Choroid plexus epithelial cell (primary cell): ENCODE results near the gene C4B.

Source experiments
- DNase-seq: peaks from one replicate; pipeline ENCODE4 v3.0.0-alpha.2; 2010; ENCODE audit warnings: low read depth
- H3K4me3 ChIP-seq: 2 replicates; pipeline ENCODE4 v1.5.1; 2011; ENCODE audit warnings: low read depth, mild to moderate bottlenecking, control low read depth, low read length, moderate library complexity
- TF ChIP-seq, protein P1 (sequence below): conservative IDR thresholded peaks from 2 replicates; pipeline ENCODE4 v1.5.1; 2011; ENCODE audit warnings: low read depth, mild to moderate bottlenecking, control low read depth, inconsistent platforms, low read length, moderate library complexity

C4B gene

DNA sequence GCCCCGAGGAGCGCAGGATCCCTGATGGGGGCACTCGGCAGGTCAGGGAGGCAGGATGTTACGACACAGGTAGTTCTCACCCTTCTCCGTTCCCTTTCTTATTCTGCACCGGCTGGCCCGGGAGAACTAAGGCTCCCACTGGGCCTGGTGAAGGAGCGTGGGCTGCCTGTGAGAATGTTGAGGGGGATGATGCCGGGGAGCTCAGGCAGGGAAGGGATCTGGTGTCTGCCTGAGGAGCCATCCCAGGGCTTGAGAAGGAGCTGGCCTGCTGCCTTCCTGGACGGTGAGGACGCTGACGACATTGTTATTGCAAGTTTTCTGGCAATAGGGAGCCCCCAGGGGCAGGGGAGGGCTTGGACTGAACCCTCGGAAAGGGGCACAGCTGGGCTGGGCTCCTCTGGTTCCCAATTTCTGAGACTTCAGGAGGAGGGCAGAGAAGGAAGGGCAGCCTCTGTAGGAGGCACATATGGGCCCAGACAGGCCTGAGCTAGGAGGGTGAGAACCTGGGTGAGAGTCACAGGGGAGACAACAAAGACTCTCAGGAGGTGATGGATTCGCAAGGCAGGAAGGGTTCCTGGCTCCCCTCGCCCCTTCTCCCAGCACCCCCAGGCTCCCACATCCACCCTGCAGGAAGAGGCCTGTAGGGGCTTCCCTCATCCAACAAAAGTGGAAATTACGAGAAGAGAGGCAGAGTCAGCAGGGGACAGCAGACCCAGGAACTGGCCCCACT, 56.4 kb downstream of the C4B start:
- no peak overlapping the region for H3K4me3 ChIP-seq
- peak; percentile 18 for DNase-seq
- TF ChIP-seq, protein P1, sequence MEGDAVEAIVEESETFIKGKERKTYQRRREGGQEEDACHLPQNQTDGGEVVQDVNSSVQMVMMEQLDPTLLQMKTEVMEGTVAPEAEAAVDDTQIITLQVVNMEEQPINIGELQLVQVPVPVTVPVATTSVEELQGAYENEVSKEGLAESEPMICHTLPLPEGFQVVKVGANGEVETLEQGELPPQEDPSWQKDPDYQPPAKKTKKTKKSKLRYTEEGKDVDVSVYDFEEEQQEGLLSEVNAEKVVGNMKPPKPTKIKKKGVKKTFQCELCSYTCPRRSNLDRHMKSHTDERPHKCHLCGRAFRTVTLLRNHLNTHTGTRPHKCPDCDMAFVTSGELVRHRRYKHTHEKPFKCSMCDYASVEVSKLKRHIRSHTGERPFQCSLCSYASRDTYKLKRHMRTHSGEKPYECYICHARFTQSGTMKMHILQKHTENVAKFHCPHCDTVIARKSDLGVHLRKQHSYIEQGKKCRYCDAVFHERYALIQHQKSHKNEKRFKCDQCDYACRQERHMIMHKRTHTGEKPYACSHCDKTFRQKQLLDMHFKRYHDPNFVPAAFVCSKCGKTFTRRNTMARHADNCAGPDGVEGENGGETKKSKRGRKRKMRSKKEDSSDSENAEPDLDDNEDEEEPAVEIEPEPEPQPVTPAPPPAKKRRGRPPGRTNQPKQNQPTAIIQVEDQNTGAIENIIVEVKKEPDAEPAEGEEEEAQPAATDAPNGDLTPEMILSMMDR, result no peak

DNA sequence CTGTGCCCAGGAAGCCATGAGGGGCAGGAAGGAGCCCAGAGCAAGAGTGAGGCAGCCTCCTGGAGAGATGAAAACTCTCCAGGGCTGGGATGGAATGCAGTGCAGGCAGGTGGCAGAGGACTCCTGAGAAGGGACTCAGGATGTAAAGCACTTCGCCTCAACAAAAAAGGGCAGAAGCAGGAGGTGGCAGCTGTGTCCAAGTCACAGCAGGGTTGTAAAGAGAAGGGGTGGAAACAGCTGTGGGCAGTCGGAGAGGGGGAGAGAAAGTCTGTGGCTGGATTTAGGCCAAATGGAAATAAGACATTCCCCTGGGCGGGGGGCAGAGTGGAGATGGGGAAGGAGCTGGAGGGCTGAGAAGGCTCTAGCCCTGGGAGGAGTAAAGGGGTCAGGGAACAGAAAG, 58.5 kb downstream of the C4B start:
- TF ChIP-seq, protein P1, result no peak

DNA sequence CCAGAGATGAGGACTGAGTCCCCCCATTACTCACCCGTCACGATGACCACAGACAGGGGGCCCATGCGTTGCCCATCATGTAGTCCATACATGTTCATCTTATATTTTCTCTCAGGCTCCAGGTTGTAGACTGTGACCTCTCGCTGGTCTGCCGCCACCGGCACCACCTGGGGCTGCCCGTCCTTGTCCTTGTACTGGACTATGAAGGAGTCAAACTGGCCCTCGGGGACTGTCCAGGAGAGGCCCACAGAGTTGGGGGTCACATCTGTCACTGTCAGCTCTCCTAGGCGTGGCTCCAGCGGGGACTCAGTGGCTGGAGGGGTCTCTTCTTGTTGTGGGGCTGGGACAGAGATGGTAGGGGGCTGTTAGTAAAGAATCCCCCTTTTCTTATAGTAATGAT, 59.0 kb downstream of the C4B start:
- TF ChIP-seq, protein P1, result no peak

More for the DNA sequence above, 58.5 kb downstream of the C4B start:
- no peak overlapping the region for H3K4me3 ChIP-seq
- no peak for DNase-seq

DNA sequence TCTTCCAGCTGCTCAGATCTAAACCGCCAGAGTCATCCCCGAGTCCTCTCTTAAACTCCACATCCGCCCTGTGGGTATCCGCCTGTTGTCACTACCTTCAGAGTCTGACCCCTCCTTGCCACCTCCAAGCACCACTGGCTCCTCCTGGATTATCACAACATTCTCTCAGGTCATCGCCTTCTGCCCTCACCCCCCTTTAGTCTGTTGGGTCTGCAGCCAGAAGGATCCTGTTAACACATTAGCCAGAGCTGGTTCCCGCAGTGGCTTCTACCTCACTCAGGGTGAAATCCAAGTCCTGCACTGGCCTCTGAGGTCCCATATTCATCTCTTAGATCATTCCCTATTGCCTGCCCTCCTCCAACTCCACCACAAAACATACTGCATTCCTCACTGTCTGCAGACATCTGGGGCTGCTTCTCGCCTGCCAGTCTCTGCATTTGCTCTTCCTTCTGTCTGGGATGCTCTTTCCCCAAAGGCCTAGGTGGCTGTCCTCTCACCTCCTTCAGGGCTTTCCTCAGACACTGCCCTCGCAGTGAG, 60.5 kb downstream of the C4B start:
- H3K4me3 ChIP-seq, result no peak overlapping the region
- peak; percentile 48 for DNase-seq

More for the DNA sequence above, 59.0 kb downstream of the C4B start:
- DNase-seq, result no peak
- H3K4me3 ChIP-seq, result no peak overlapping the region

DNA sequence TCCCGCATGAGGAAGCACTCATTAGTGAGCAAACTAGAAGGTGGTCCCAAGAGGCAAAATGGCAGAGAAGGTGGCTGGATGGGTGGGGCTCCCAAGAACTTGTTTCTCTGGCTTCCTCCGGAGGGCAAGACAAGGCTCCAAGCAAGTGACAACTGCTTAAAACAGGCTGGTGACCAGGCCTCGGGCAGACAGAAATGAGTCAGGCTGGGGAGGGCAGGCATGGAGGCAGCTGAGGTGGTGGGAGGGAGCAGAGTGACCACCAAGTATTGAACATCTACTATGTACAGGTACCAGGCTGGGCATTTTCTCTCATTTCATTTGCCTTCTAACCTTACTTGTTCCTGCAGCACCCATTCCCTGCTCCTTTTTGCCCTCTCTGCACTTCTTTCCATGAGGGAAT, 61.2 kb downstream of the C4B start:
- TF ChIP-seq, protein P1, result no peak
- DNase-seq, result no peak
- H3K4me3 ChIP-seq, result no peak overlapping the region

More for the DNA sequence above, 60.5 kb downstream of the C4B start:
- TF ChIP-seq, protein P1, result no peak

DNA sequence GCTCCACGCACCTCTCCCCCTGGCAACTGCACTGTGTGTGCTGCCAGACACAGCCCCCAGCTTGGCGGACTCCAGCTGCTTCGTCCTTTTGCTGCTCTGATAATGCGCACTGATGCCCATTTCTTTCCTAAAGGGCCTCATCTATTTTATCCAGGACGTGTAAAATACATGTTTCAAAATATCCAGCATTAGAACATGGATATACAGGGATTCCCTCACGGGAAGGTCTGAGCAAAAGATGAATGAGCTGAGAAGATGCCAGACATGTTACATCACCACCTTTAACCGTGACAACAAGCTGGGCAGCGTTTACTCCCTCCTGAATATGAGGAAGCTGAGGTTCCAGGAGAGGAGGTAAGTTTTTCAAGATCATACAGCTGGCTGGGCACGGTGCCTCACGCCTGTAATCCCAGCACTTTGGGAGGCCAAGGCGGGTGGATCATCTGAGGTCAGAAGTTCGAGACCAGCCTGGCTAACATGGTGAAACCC, 61.8 kb downstream of the C4B start:
- TF ChIP-seq, protein P1, result no peak
- H3K4me3 ChIP-seq, result no peak overlapping the region
- DNase-seq, result peak; percentile 72
